Glomerular endothelial cell (primary cell): Measurements from ENCODE around the gene WIPI1. TPM values are rescaled to one million over a fixed set of nuclear protein-coding genes. Genes with fewer than 3 reads are reported as not detected.

ENCODE experiments used
- DNase-seq: peaks from one replicate; pipeline ENCODE4 v3.0.0-alpha.2; 2011; ENCODE audit warnings: low read depth, low spot score; ENCODE audit errors: extremely low read depth
- total RNA-seq: library from RNA; depleted of rRNA; stranded (reverse); fragments of >200 nt; gene quantifications from 2 replicates; pipeline ENCODE4 v1.2.3, GENCODE V29; 2015

WIPI1 gene
- total RNA-seq, 1 donor from 2014 or later, result 75.8 TPM

GRCh38 chr17:68440526-68440925 lies 16.8 kb downstream of the WIPI1 start:
- DNase-seq, result no peak

- no peak for DNase-seq
These were observed 17.5 kb downstream of the WIPI1 start for GRCh38 chr17:68439656-68440290.

- no peak for DNase-seq
These were observed 19.1 kb downstream of the WIPI1 start for GRCh38 chr17:68437979-68438822.

GRCh38 chr17:68435876-68436842 lies 21.1 kb downstream of the WIPI1 start:
- DNase-seq, result peak; percentile 68

GRCh38 chr17:68435361-68435760 lies 21.9 kb downstream of the WIPI1 start:
- no peak for DNase-seq

GRCh38 chr17:68433911-68434508 lies 23.3 kb downstream of the WIPI1 start:
- no peak for DNase-seq

- DNase-seq, result no peak
These were observed 24.1 kb downstream of the WIPI1 start for GRCh38 chr17:68433211-68433610.

GRCh38 chr17:68432086-68432864 lies 25.0 kb downstream of the WIPI1 start:
- DNase-seq, result no peak

- DNase-seq, result no peak
These were observed 25.6 kb downstream of the WIPI1 start for GRCh38 chr17:68431661-68432071.

- no peak for DNase-seq
These were observed 26.2 kb downstream of the WIPI1 start for GRCh38 chr17:68431045-68431608.

GRCh38 chr17:68429881-68430280 lies 27.4 kb downstream of the WIPI1 start:
- no peak for DNase-seq

GRCh38 chr17:68428498-68429172 lies 28.7 kb downstream of the WIPI1 start:
- no peak for DNase-seq

- no peak for DNase-seq
These were observed 29.7 kb downstream of the WIPI1 start for GRCh38 chr17:68427575-68427974.

- no peak for DNase-seq
These were observed 31.3 kb downstream of the WIPI1 start for GRCh38 chr17:68425979-68426378.

GRCh38 chr17:68424861-68425260 lies 32.4 kb downstream of the WIPI1 start:
- no peak for DNase-seq

- no peak for DNase-seq
These were observed 33.1 kb downstream of the WIPI1 start for GRCh38 chr17:68424203-68424602.

GRCh38 chr17:68423251-68423650 lies 34.0 kb downstream of the WIPI1 start:
- DNase-seq, result no peak

GRCh38 chr17:68422821-68423220 lies 34.5 kb downstream of the WIPI1 start:
- no peak for DNase-seq

GRCh38 chr17:68421486-68421885 lies 35.8 kb downstream of the WIPI1 start:
- DNase-seq, result no peak
